ENCODE measurements around the gene GPC5.

GPC5 gene

GRCh38 chr13:91592056-91593014 lies 193.9 kb downstream of the GPC5 start (continued):
- TF ChIP-seq REST (tag by site-specific recombination; IDR thresholded peaks at IDR 0.05), result no peak
- TF ChIP-seq ZNF112 (tag by site-specific recombination; IDR thresholded peaks at IDR 0.05), result no peak
- TF ChIP-seq BCL11A (tag by site-specific recombination; IDR thresholded peaks at IDR 0.05; ENCODE audit: low read depth), result no peak
- no peak for TF ChIP-seq ZNF660 (tag by site-specific recombination; IDR thresholded peaks at IDR 0.05)

DNA sequence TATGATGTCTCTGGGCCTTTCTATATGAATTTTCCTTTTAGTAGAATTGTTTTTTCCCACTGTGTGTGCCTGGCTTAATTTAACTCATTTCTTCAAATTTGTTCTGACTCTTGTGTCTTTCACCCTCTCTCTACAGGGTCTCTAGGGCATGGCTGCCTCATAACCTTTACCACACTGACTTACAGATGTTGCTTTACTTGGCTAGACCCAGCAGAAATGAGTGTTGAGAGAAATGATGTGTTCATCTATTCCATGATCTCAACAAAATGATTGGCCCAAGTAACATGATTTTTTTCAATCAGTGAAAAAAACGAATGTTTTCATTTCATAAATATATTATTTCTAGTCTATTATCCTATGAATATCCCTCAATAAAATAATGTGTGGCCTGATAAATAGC lies 195.0 kb downstream of the GPC5 start:
- no peaks in the 10 kb centered on the region for H3K4me1 ChIP-seq (ENCODE audit: control insufficient read depth, insufficient read depth, low read length)
- H3K27ac ChIP-seq (ENCODE audit: extremely low read depth, low read depth, low read length), result no peak overlapping the region
- H3K36me3 ChIP-seq (ENCODE audit: control insufficient read depth in 2 of 2, insufficient read depth in 1 of 2, low read length in 2 of 2), result no peaks in the 10 kb centered on the region
- no peak overlapping the region for H3K4me3 ChIP-seq (ENCODE audit: low read depth, low read length)
- H3K9me3 ChIP-seq (ENCODE audit: control insufficient read depth, insufficient read depth, low read depth, low read length), result no peaks in the 10 kb centered on the region
- CTCF ChIA-PET, result no interaction called here
- POLR2A ChIA-PET, result no interaction called here
- TF ChIP-seq ZBTB1 (tag by site-specific recombination; IDR thresholded peaks at IDR 0.05), result no peak
- TF ChIP-seq HOXD13 (CRISPR knock-in tag; IDR thresholded peaks at IDR 0.05; ENCODE audit: borderline replicate concordance), result no peak
- no peak for TF ChIP-seq ZNF785 (tag by site-specific recombination; IDR thresholded peaks at IDR 0.05)
- TF ChIP-seq ZNF10 (tag by site-specific recombination; IDR thresholded peaks at IDR 0.05), result no peak
- no peak for TF ChIP-seq ZNF501 (tag by site-specific recombination; IDR thresholded peaks at IDR 0.05)
- TF ChIP-seq ZFP3 (tag by site-specific recombination; IDR thresholded peaks at IDR 0.05; ENCODE audit: low read depth), result no peak
- TF ChIP-seq ZNF621 (tag by site-specific recombination; IDR thresholded peaks at IDR 0.05), result no peak
- no peak for TF ChIP-seq MYNN (tag by site-specific recombination; IDR thresholded peaks at IDR 0.05; ENCODE audit: borderline replicate concordance)
- TF ChIP-seq ZNF341 (tag by site-specific recombination; IDR thresholded peaks at IDR 0.05; ENCODE audit: low read depth), result no peak
- TF ChIP-seq ZNF23 (tag by site-specific recombination; IDR thresholded peaks at IDR 0.05; ENCODE audit: borderline replicate concordance), result no peak
- TF ChIP-seq ZBTB7A (tag by site-specific recombination; IDR thresholded peaks at IDR 0.05; ENCODE audit: low read depth), result no peak

DNA sequence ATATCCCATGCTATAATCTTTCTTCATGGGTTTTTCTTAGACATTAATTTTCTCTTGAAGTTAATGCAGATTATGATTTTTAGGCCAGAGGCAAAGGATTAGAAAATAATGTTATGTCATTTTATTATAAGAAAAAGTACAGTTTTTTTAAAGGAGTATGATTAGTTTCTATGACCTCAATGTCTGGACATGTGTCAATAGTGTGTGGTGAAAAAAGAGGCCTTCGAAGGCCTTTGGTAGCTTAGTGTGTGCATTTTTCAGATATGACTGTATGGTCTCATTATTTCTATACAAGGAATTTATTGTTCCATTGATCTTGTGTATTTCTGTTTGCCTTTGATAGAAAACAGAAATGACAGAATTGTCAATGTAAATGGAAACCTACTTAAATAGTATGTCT lies 195.6 kb downstream of the GPC5 start:
- no peaks in the 10 kb centered on the region for H3K36me3 ChIP-seq (ENCODE audit: control insufficient read depth in 2 of 2, insufficient read depth in 1 of 2, low read length in 2 of 2)
- H3K4me3 ChIP-seq (ENCODE audit: low read depth, low read length), result no peak overlapping the region
- ChIA-PET CTCF (no interaction called here), POLR2A (no interaction called here)
- H3K9me3 ChIP-seq (ENCODE audit: control insufficient read depth, insufficient read depth, low read depth, low read length), result no peaks in the 10 kb centered on the region
- no peak overlapping the region for H3K27ac ChIP-seq (ENCODE audit: extremely low read depth, low read depth, low read length)
- no peaks in the 10 kb centered on the region for H3K4me1 ChIP-seq (ENCODE audit: control insufficient read depth, insufficient read depth, low read length)
- TF ChIP-seq YY2 (tag by site-specific recombination; IDR thresholded peaks at IDR 0.05) (no peak), IKZF3 (tag by site-specific recombination; IDR thresholded peaks at IDR 0.05) (no peak), ZSCAN23 (tag by site-specific recombination; IDR thresholded peaks at IDR 0.05) (no peak), ZIC2 (tag by site-specific recombination; IDR thresholded peaks at IDR 0.05) (no peak), ZNF513 (tag by site-specific recombination; IDR thresholded peaks at IDR 0.05) (no peak), ZBTB48 (tag by site-specific recombination; IDR thresholded peaks at IDR 0.05) (no peak), ZNF837 (tag by site-specific recombination; IDR thresholded peaks at IDR 0.05) (no peak), HOXA7 (CRISPR knock-in tag; IDR thresholded peaks at IDR 0.05; ENCODE audit: borderline replicate concordance) (no peak), ZBTB8A (tag by site-specific recombination; IDR thresholded peaks at IDR 0.05) (no peak), ZSCAN16 (tag by site-specific recombination; IDR thresholded peaks at IDR 0.05) (no peak), GLIS1 (tag by site-specific recombination; IDR thresholded peaks at IDR 0.05) (no peak)
- TF ChIP-seq, protein P1, sequence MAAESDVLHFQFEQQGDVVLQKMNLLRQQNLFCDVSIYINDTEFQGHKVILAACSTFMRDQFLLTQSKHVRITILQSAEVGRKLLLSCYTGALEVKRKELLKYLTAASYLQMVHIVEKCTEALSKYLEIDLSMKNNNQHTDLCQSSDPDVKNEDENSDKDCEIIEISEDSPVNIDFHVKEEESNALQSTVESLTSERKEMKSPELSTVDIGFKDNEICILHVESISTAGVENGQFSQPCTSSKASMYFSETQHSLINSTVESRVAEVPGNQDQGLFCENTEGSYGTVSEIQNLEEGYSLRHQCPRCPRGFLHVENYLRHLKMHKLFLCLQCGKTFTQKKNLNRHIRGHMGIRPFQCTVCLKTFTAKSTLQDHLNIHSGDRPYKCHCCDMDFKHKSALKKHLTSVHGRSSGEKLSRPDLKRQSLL (tag by site-specific recombination; IDR thresholded peaks at IDR 0.05), result no peak
- TF ChIP-seq, protein P2, sequence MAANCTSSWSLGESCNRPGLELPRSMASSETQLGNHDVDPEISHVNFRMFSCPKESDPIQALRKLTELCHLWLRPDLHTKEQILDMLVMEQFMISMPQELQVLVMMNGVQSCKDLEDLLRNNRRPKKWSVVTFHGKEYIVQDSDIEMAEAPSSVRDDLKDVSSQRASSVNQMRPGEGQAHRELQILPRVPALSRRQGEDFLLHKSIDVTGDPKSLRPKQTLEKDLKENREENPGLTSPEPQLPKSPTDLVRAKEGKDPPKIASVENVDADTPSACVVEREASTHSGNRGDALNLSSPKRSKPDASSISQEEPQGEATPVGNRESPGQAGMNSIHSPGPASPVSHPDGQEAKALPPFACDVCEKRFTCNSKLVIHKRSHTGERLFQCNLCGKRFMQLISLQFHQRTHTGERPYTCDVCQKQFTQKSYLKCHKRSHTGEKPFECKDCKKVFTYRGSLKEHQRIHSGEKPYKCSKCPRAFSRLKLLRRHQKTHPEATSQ (tag by site-specific recombination; IDR thresholded peaks at IDR 0.05), result no peak

Data from HEK293 (cell line).